Astrocyte (in vitro differentiated cells and primary cell): Measurements from ENCODE around the gene PPM1M.

Experiments used
- EZH2 ChIP-seq: IDR thresholded peaks from 2 replicates; pipeline ENCODE4 v1.6.1; 2012; ENCODE audit warnings: mild to moderate bottlenecking, low read length, inconsistent platforms; ENCODE audit not compliant: insufficient read depth
- TF ChIP-seq, protein P1 (sequence below): IDR thresholded peaks from 2 replicates; pipeline ENCODE4 v1.5.1; 2011; ENCODE audit warnings: low read depth, mild to moderate bottlenecking, inconsistent platforms, low read length, moderate library complexity; ENCODE audit not compliant: insufficient read depth

DNA sequence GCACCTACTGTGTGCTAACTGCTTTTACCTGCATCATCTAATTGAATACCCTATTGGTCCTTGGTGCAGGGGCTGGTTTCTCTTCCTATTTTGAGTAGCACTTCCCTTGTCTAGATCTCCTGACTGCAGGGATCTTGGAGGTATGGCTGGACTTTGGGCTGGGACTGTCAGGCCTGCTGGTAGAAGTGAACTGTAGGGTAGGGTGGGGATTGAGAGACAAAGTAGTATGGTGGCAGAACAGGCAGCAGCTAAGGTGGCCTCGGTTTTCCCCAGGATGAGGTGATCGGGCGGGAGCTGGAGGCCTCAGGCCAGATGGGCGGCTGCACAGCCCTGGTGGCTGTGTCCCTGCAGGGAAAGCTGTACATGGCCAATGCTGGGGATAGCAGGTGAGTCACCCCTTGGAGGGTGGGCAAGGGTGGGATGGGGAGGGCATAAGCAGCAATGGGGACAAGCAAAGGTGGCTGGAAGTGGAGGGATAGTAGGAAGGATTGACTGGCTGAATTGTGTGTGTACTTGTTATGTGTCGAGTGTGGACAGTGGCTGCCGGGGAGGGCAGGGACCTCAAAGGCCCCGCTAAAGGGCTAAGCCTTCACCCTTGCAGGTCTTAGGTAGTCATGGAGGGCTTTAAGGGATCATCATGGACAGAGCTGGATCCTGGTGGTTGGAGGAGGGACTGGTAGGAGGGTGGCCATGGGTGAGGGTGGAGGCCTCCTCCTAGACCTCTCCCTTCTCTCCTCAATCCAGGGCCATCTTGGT is 2.0 kb downstream of the PPM1M start:
- TF ChIP-seq, protein P1, sequence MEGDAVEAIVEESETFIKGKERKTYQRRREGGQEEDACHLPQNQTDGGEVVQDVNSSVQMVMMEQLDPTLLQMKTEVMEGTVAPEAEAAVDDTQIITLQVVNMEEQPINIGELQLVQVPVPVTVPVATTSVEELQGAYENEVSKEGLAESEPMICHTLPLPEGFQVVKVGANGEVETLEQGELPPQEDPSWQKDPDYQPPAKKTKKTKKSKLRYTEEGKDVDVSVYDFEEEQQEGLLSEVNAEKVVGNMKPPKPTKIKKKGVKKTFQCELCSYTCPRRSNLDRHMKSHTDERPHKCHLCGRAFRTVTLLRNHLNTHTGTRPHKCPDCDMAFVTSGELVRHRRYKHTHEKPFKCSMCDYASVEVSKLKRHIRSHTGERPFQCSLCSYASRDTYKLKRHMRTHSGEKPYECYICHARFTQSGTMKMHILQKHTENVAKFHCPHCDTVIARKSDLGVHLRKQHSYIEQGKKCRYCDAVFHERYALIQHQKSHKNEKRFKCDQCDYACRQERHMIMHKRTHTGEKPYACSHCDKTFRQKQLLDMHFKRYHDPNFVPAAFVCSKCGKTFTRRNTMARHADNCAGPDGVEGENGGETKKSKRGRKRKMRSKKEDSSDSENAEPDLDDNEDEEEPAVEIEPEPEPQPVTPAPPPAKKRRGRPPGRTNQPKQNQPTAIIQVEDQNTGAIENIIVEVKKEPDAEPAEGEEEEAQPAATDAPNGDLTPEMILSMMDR = no peak
- TF ChIP-seq EZH2 = no peak
